Thoracic aorta (tissue), 2 donors: ENCODE data around the gene POLQ. TPM values are rescaled to one million over a fixed set of nuclear protein-coding genes. Genes with fewer than 3 reads are reported as not detected.

Experiments
- total RNA-seq, 2 donors: library from RNA; depleted of rRNA; stranded (reverse); fragments of >200 nt; gene quantifications; one replicate each; pipeline versions ENCODE4 v1.1.0 to v1.2.3, GENCODE V29; 2016

POLQ gene
- total RNA-seq, 2 donors from 2014 or later = 0.42 to 0.68 TPM

Other genes starting within 250 kb of the POLQ start
- gene ARGFX, start 22.0 kb upstream of the POLQ start, total RNA-seq = not detected
- not detected for gene FBXO40, start 47.4 kb upstream of the POLQ start, total RNA-seq
- gene HCLS1, start 114.9 kb upstream of the POLQ start, total RNA-seq = 10 to 100 TPM; 85.2 to 94.5 TPM
- 10 to 100 TPM; 62.3 to 78.5 TPM for gene GOLGB1, start 203.8 kb upstream of the POLQ start, total RNA-seq